SHP77 (cell line): ENCODE results near the gene USHBP1.
"Not testable (repeated sequence)": the region's sequence is repeated elsewhere in the genome, so short reads cannot be mapped to it uniquely, and the experiment has no call there.

Source experiments
- DNase-seq, 2 experiments: peaks; one replicate each; lab custom pipeline; 2025; lab: John Stamatoyannopoulos, UW

USHBP1 gene

DNA sequence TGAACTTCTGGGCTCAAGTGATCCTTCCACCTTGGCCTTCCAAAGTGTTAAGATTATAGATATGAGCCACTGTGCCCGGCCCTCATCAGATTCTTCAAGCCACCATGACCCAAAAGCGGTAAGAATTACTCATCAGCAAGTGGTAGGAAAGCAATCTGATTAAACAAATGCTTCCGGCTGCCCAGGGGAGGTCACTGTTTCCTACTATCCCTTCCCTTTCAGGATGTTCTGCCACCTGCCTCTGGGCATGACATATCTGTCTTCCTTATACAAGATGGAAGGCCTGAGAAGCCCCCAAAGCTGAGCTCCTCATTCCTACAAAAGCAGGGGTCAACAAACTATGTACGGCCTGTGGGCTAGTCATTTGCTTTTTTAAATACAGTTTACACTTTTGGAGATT lies 31.7 kb upstream of the USHBP1 start:
- peak; percentile 53 to 61 for DNase-seq

DNA sequence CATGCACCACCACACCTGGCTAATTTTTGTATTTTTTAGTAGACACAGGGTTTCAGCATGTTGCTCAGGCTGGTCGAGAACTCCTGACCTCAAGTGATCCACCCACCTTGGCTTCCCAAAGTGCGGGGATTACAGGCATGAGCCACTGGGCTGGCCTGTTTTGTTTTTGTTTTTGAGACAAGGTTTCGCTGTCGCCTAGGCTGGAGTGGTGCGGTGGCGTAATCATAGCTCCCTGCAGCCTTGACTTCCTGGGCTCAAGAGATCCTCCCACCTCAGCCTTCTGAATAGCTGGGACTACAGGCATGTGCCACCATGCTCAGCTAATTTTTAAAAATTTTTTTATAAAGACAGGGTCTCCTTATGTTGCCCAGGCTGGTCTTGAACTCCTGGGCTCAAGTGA lies 31.0 kb upstream of the USHBP1 start:
- DNase-seq, result not testable (repeated sequence)

DNA sequence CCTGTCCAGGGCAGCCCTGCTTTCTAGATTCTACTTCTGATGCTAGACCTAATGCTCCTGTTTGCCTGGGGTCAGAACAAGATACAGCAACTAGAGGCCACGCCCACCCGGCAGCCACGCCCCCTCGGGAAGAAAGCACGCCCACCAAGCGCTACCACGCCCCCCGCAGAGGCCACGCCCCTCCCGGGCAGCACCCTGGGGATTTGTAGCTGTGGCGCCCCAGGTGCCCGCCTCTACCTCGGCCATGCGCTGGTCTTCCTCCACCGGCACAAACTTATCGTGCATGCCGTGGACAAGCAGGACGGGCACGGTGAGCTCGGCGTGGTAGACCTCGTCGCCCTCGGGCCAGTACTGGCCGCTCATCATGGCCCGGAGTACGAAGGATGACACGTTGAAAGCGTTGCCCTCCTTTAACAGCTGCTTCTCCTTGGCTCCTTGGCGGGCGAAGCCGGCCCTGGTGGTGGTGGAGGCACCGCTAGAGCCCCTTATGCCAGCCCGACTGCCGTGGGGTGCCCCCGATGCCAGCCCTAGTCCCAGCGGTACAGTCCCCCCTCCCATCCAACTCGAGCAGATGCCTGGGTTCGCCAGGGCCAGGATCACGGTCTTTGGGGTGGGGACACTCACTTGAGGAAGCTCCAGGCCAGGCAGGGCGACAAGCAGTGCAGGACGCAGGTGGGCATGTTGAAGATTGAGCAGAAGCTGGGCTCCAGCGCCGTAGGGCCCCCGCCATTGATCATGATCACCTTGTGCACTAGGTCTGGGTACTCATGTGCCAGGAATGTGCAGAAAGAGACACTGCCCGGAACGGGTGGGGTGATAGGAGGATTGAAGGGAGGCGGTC lies 29.7 kb upstream of the USHBP1 start:
- no peak for DNase-seq

DNA sequence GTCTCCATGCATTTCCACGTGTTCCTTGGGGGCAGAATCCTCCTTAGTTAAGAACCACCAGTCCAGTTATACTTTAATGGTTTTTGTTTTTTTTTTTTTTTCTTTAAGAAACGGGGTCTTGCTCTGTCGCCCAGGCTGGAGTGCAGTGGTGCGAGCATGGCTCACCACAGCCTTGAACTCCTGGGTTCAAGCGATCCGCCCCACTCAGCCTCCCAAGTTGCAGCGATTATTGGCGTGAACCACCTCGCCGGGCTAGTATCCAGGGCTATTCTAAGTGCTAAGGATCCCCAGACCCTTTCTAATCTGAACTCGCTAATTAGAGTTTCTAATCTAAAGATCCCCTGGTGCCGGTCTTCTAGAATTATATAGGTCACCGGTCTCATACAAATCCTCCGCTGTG lies 29.1 kb upstream of the USHBP1 start:
- DNase-seq, result no peak

DNA sequence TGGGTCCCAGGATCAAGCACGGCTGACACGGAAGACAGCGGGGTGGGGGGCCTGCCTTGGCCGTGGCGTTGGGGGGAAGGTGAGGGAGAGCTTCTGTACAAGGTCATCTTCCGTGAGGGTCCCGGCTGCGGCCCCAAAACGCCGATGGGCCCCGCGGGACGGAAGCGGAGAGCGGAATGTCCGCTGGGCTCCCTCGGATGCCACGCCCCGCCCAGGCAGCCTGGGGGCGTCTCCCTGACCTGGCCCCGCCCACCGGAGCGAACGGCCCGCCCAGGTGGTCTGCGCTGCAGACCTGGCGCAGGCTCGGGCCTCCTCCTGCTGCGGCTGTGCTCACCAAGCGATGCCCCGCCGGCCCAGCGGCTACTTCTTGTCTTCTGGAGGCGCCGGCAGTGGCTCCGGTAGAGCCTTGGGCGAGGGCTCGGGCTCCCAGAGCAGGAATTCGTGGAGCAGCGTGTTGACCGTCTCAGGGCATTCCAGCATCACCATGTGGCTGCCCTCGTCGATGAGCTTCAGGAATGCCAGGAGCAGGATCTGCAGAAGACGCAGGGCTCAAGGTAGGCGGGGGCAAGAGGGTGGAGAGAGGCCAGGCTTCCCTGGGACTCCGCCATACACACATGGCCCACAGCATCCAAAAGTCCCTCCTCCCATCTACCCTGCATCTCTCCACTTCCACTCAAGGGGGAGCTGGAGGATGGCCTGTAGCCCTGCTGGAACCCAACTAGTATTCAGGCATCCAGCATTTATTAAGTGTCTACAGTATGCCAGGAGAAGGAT lies 27.9 kb upstream of the USHBP1 start:
- DNase-seq, result peak in 1 of 2 experiments; percentile 27

DNA sequence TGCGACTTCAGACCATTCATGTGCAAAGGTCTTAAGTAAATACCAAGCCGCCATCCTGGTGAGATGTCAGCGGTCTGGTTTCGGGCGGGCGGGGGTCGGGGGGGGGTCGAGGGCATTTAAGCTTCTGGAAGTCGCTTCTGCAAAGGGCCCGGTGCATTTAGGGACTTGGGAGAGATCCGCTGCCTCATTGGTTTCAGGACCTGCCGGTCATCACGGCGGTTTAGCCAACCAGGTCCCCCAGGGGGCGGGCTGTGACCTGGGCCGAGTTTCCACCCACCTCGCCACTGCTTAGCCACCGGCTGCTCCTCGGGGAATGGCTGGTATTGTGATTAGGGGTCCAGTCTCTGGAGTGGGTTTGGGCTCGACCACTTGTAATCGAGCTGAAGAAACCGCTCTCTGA lies 24.9 kb upstream of the USHBP1 start:
- no peak for DNase-seq

DNA sequence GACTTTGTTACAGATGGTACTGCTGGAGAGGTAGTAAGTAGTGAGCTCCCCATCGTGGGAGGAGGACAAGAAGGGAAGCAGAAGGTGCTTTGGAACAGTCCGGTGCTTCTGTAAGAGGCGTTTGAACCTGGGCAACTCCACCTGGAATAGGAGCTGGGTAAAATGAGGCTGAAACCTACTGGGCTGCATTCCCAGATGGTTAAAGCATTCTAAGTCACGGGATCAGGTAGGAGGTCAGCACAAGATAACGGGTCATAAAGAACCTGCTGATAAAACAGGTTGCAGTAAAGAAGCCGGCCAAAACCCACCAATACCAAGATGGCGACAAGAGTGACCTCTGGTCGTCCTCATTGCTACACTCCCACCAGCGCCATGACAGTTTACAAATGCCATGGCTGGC lies 22.2 kb upstream of the USHBP1 start:
- no peak for DNase-seq

DNA sequence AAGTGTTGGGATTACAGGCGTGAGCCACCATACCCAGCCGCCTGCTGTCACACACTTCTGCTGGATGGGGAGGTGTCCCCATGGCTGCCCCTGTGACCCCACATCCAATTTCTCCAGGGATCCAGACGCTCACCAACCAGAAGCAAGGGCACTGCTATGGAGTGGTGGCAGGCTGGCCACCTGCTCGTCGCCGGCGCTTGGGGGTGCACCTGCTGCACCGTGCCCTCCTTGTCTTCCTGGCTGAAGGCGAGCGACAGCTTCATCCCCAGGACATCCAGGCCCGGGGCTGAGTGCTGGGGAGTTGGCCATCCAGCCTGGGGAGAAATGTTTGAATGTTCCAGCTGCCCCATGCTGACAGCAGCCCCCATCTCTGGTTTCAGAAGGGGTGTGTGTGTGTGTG lies 21.7 kb upstream of the USHBP1 start:
- no peak for DNase-seq

DNA sequence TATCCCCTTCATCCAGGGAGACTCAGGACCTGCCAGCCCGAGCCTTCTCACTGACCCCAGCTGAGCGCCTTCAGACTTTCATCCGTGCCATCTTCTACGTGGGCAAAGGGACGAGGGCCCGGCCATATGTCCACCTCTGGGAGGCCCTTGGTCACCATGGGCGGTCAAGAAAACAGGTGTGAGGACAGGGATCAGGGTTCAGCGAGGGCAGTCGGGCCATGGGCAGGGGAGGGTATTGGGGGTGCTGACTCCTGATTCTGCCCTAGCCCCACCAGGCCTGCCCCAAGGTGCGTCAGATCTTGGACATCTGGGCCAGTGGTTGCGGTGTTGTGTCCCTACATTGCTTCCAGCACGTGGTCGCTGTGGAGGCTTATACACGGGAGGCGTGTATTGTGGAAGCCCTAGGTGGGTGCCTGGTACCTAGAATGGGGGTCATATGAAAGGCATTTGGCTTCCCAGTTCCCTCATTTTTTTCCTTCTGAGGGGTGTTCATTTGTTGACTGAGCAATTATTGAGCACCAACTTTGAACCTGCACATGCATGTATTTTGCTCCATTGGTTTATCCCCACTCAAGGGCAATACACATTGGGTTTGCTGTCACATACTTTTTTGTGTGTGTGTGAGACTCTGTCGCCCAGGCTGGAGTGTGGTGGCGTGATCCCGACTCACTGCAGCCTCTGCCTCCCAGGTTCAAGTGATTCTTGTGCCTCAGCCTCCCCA lies 21.0 kb upstream of the USHBP1 start:
- DNase-seq, result no peak

DNA sequence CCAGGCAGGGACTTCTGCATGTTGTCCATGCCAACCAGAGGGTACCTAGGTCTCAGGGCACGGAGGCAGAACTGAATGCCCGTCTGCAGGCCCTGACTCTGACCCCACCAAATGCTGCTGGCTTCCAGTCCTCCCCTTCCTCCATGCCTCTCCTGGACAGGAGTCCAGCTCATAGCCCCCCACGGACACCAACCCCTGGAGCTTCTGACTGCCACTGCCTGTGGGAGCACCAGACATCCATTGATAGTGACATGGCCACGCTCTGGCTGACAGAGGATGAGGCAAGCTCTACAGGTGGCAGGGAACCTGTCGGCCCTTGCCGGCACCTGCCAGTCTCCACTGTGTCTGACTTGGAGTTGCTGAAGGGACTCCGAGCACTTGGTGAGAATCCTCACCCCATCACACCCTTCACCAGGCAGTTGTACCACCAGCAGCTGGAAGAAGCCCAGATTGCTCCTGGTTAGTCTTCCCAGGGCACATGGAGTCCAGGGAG lies 19.0 kb upstream of the USHBP1 start:
- no peak for DNase-seq

DNA sequence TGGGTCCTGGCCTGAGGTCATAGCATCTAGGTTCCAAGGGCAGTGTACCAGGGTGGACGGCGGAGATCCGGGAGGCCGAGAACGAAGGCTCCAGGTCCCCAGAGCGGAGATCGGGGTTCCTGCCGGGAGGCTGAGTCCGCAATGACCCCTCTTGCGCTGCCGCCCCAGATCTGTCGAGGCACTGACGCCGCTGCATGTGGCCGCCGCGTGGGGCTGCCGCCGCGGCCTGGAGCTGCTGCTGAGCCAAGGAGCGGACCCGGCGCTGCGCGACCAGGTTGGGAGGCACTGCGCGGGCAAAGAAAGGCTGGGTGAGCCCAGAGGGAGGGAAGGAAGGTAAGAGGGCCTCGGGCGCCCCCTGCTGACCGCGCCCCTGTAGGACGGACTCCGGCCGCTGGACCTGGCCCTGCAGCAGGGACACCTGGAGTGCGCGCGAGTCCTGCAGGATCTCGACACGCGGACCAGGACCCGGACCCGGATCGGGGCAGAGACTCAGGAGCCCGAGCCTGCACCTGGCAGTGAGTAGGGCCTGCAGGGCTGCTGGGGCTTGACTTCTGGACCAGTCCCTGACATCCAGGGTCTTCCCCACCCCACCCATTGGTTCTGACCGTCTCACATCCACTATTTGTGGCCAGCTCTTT lies 18.1 kb upstream of the USHBP1 start:
- peak; percentile 84 to 86 for DNase-seq

DNA sequence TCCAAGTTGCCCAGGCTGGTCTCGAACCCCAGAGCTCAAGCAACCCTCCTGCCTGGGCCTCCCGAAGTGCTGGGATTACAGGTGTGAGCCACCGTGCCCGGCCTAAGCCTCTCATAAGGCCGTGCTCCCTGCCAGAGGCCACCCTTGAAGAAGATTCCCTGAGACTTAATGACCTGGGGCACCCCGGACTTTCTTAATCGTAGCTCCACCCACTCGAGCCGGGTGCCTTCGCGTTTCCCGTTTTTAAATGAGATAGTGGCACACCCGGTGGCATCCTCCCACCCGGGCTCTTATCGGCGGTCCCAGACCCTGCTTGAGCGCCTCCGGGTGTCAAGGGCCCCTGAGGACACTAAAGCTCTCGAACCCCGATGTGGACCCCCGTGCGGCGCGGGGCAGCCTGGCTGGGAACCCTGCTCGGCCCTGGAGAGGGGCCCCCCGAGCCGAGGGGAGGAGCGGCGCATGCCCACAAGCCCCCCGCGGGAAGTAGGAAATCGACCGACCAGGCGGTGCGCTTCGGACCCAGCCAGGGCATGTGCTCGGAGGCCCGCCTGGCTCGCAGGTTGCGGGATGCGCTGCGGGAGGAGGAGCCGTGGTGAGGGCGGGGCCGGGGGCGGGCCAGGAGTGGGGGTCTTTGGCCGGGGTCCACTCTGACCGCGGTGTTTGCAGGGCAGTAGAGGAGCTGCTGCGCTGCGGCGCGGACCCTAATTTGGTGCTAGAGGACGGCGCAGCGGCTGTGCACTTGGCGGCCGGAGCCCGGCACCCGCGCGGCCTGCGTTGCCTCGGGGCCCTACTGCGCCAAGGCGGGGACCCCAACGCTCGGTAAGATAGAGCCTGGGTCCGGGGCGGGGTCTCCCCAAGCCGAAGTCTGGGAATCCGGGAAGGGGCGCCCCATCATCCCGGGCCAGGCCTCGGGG lies 17.1 kb upstream of the USHBP1 start, which contains the start of gene ANKLE1:
TSS of gene ANKLE1 (plus strand) at position 511 of the 914 bp plus-strand sequence. CDS start at position 531, 20 bp downstream.
- no peak for DNase-seq

DNA sequence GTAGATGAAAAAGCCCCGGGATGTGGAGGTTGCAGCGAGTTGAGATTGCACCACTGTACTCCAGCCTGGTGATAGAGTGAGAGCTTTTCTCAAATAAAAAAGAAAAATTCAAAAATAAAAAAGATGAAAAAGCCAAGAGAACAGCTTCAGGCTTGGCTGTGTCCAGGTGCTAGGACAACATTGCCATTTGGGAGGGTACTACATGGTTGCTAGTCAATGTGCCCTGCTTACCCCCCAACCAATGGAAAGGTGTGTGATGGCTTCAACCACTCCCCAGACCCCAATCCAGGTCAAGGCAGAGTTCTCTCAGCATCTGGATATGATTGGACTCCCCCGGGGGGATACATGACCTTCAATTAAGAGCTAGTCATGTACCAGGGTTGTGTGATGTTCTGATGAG lies 14.9 kb upstream of the USHBP1 start:
- DNase-seq, result no peak

DNA sequence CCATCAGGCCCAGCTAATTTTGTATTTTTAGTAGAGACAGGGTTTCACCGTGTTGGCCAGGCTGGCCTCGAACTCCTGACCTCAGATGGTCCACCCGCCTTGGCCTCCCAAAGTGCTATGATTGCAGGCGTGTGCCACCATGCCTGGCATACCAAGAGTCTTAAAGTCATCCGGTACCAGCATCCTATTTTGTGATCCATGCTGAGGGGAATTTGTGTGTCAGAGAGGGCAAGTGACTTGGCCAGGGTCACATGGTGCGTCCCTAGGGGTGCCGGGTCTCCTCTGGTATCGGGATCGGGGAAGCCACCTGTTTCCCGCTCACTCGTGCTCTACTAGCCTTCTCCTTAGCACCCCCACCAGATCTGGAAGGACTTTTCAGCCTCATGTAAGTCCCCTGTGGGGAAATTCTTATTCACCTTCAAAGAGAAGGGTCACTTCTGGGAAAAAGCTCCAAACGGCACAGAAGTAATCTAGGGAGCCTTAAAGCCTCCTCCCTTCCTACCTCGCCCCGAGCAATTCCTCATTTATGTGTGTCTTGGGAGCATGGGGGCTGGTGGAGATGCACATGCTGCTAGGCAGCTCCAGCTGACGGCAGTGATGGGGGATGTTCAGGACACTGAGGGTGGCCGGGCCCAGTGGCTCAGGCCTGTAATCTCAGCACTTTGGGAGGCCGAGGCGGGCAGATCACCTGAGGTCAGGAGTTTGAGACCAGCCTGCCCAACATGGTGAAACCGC lies 11.1 kb upstream of the USHBP1 start:
- no peak for DNase-seq

DNA sequence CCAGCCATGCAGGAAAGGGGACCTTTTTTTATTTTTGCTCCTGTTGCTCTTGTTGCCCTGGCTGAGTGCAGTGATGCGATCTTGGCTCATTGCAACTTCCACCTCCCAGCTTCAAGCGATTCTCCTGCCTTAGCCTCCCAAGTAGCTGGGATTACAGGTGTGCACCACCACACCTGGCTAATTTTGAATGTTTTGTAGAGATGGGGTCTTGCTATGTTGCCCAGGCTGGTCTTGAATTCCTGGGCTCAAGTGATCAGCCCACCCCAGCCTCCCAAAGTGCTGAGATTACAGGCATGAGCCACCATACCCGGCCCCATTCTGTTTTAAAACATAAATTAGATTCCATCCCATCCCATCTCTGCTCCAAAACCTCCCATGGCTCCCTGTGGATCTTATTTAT lies 10.3 kb upstream of the USHBP1 start:
- not testable (repeated sequence) for DNase-seq

DNA sequence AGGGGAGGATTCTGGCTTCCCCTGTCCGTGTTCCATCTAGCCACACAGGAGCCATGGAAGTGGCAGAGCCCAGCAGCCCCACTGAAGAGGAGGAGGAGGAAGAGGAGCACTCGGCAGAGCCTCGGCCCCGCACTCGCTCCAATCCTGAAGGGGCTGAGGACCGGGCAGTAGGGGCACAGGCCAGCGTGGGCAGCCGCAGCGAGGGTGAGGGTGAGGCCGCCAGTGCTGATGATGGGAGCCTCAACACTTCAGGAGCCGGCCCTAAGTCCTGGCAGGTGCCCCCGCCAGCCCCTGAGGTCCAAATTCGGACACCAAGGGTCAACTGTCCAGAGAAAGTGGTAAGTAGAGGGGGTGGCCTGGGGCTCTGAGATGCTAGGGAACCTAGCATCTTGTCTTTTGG lies 4.2 kb upstream of the USHBP1 start:
- DNase-seq, result no peak

DNA sequence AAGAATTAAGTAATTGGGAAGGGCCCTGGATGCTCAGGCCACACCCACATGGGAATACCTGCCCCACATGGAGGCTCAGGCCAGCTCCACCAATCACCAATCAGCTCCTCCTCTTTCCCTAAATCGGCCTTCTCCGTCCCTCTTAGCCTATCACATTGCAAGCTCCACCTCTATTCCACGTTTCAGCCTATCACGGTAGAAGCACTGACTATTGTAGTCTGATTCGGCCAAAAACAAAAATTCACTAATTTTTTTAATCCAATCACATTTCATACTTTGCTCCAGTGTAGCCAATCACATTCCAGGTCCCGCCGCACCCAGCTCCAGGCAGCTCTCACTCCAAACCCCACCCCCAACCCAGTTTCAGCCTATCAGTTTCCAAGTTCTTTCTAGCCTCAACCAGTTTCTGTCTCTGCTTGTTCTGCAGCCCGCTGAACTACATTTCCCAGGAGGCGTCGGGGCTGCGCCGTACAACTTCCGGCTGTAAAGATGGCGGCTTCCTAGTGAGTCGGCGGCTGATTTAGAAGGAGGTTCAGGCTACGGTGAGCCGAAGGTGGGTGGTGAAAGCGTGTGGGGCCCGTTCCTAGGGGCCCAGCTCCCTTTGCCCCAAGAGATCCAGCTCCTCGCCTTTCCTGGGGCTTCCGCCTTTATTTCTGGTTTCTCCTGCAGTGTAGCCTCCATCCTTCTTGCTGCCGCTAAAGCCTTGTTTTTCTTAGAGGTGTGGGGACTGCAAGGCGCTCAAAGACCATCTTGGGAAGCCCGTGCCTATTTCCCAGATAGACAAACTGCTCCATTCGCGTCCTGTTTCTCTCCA lies 2.6 kb upstream of the USHBP1 start, which contains the start of gene BABAM1:
TSS of gene BABAM1 (plus strand) at position 469 of the 814 bp plus-strand sequence. CDS start 1,364 bp downstream, outside the sequence.
- DNase-seq, result peak; percentile 100

DNA sequence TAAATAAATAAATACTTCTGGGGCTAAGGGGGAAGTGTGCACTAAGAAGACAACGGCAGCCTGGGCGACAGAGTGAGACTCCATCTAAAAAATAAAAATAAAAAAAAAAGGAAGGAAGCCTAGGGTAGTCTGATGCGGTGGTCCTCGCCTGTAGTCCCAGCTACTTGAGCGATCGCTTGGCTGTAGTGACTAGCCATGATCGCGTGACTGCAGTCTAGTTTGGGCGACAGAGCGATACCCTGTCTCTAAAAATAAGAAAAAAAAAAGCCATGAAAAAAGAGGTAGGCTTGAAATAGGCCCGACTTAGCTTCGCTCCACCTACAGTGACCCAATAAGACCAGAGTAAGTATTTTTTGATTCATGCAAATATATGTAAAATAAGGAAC lies 2.0 kb upstream of the USHBP1 start:
- peak in 1 of 2 experiments; percentile 69 for DNase-seq

DNA sequence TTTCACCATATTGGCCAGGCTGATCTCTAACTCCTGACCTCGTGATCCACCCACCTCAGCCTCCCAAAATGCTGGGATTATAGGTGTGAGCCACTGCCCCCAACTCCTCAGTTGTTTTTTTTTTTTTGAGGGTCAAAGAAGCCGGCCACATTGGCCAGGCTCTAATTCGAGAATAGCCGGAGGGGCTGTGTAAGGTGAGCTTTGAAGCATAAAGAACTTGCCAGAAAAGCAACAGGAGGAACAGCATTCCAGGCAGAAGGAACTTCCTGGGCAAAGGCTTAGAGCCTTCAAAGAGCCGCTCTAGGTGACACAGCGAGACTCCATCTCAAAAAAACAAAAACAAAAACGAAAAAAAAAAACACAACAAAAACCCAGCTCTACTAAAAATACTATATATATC lies 1.5 kb upstream of the USHBP1 start:
- DNase-seq, result no peak
